H9 (cell line): ENCODE measurements around the gene PRKCD. TPM values are rescaled to one million over a fixed set of nuclear protein-coding genes. Genes with fewer than 3 reads are reported as not detected.

ENCODE experiments used
- DNase-seq: peaks from one replicate; pipeline ENCODE4 v3.0.0-alpha.2; 2017
- H2AFZ ChIP-seq: one replicate; pipeline ENCODE4 v1.6.1; 2013; ENCODE audit warnings: mild to moderate bottlenecking, low read length, control low read depth, moderate library complexity
- H2AK5ac ChIP-seq: 2 replicates; pipeline ENCODE4 v1.6.1; 2013; ENCODE audit warnings: low read length, control low read depth, mixed read lengths; ENCODE audit not compliant: insufficient read length
- H2BK120ac ChIP-seq: one replicate; pipeline ENCODE4 v1.6.1; 2013; ENCODE audit warnings: low read depth, mild to moderate bottlenecking, low read length, control low read depth, inconsistent platforms; ENCODE audit not compliant: poor library complexity, severe bottlenecking
- H2BK12ac ChIP-seq: 2 replicates; pipeline ENCODE4 v1.6.1; 2013; ENCODE audit warnings: low read length, control low read depth, mixed read lengths, low read depth; ENCODE audit not compliant: insufficient read length
- H2BK15ac ChIP-seq: 2 replicates; pipeline ENCODE4 v1.6.1; 2013; ENCODE audit warnings: low read depth, low read length, control low read depth
- H2BK20ac ChIP-seq: one replicate; pipeline ENCODE4 v1.6.1; 2013; ENCODE audit warnings: low read depth, mild to moderate bottlenecking, low read length, control low read depth, inconsistent platforms; ENCODE audit not compliant: poor library complexity, severe bottlenecking
- H2BK5ac ChIP-seq: 2 replicates; pipeline ENCODE4 v1.6.1; 2013; ENCODE audit warnings: low read length, control low read depth, mixed read lengths; ENCODE audit not compliant: insufficient read length
- H3K14ac ChIP-seq: 2 replicates; pipeline ENCODE4 v1.6.1; 2013; ENCODE audit warnings: low read length, control low read depth; ENCODE audit not compliant: insufficient read depth
- H3K18ac ChIP-seq: 2 replicates; pipeline ENCODE4 v1.6.1; 2013; ENCODE audit warnings: low read depth, mild to moderate bottlenecking, mixed read lengths, low read length, control low read depth; ENCODE audit not compliant: insufficient read length
- H3K23ac ChIP-seq: 2 replicates; pipeline ENCODE4 v1.6.1; 2013; ENCODE audit warnings: low read length, control low read depth, mixed read lengths, low read depth; ENCODE audit not compliant: insufficient read length
- H3K23me2 ChIP-seq: 2 replicates; pipeline ENCODE4 v1.6.1; 2013; ENCODE audit warnings: low read depth, mild to moderate bottlenecking, mixed read lengths, low read length, control low read depth; ENCODE audit not compliant: insufficient read length, poor library complexity, severe bottlenecking
- H3K27ac ChIP-seq: 2 replicates; pipeline ENCODE4 v1.5.1; 2013; ENCODE audit warnings: low read length, control low read depth, mixed read lengths, low read depth; ENCODE audit not compliant: insufficient read length
- H3K27me3 ChIP-seq: 2 replicates; pipeline ENCODE4 v1.6.1; 2013; ENCODE audit warnings: low read length, control low read depth, inconsistent platforms; ENCODE audit not compliant: insufficient read depth
- H3K4ac ChIP-seq: 2 replicates; pipeline ENCODE4 v1.6.1; 2013; ENCODE audit warnings: low read depth, mild to moderate bottlenecking, control low read depth, inconsistent platforms, low read length, moderate library complexity
- H3K4me1 ChIP-seq: 2 replicates; pipeline ENCODE4 v1.6.1; 2013; ENCODE audit warnings: low read length, control low read depth, inconsistent platforms; ENCODE audit not compliant: insufficient read depth
- H3K4me2 ChIP-seq: 2 replicates; pipeline ENCODE4 v1.6.1; 2013; ENCODE audit warnings: low read length, control low read depth, mixed read lengths; ENCODE audit not compliant: insufficient read length, insufficient read depth
- H3K56ac ChIP-seq: 2 replicates; pipeline ENCODE4 v1.6.1; 2013; ENCODE audit warnings: low read depth, mild to moderate bottlenecking, mixed read lengths, low read length, control low read depth; ENCODE audit not compliant: insufficient read length
- H3K79me1 ChIP-seq: 2 replicates; pipeline ENCODE4 v1.6.1; 2013; ENCODE audit warnings: low read depth, mild to moderate bottlenecking, moderate library complexity, low read length, control low read depth, inconsistent platforms; ENCODE audit not compliant: insufficient read depth, poor library complexity, severe bottlenecking
- H3K79me2 ChIP-seq: 2 replicates; pipeline ENCODE4 v1.6.1; 2013; ENCODE audit warnings: low read length, control low read depth, inconsistent platforms; ENCODE audit not compliant: insufficient read depth
- H3K9ac ChIP-seq: 2 replicates; pipeline ENCODE4 v1.6.1; 2013; ENCODE audit warnings: low read length, control low read depth, mixed read lengths; ENCODE audit not compliant: insufficient read length; ENCODE audit errors: extremely low read depth
- H3K9me3 ChIP-seq: one replicate; pipeline ENCODE4 v1.6.1; 2013; ENCODE audit warnings: low read depth, low read length, inconsistent platforms; ENCODE audit not compliant: control insufficient read depth
- H3T11ph ChIP-seq: one replicate; pipeline ENCODE4 v1.6.1; 2013; ENCODE audit warnings: mild to moderate bottlenecking, low read length, control low read depth, inconsistent platforms
- H4K20me1 ChIP-seq: one replicate; pipeline ENCODE4 v1.6.1; 2013; ENCODE audit not compliant: control insufficient read depth, insufficient read length, insufficient read depth
- H4K5ac ChIP-seq: 2 replicates; pipeline ENCODE4 v1.6.1; 2013; ENCODE audit warnings: low read depth, mild to moderate bottlenecking, mixed read lengths, low read length, control low read depth; ENCODE audit not compliant: insufficient read length
- H4K8ac ChIP-seq: replicated peaks from 2 replicates; pipeline ENCODE4 v1.6.1; 2013; ENCODE audit warnings: low read length, control low read depth, mixed read lengths, low read depth; ENCODE audit not compliant: insufficient read length
- H4K91ac ChIP-seq: 2 replicates; pipeline ENCODE4 v1.6.1; 2013; ENCODE audit warnings: low read depth, mild to moderate bottlenecking, moderate library complexity, mixed read lengths, low read length, control low read depth; ENCODE audit not compliant: insufficient read length
- H3K27ac Mint-ChIP-seq, 3 experiments: 2 replicates in 2 of 3; 3 replicates in 1 of 3; pipeline ENCODE4 v1.8.0; 2020 to 2021; ENCODE audit warnings: mixed read lengths in 3 of 3, mild to moderate bottlenecking in 1 of 3, moderate library complexity in 1 of 3
- H3K27me3 Mint-ChIP-seq: 2 replicates; pipeline ENCODE4 v1.8.0; 2021; ENCODE audit warnings: low read depth, mild to moderate bottlenecking, moderate library complexity, mixed read lengths
- H3K36me3 Mint-ChIP-seq, 3 experiments: 2 replicates in 2 of 3; 3 replicates in 1 of 3; pipeline ENCODE4 v1.8.0; 2020 to 2021; ENCODE audit warnings: low read depth in 3 of 3, mixed read lengths in 3 of 3; ENCODE audit not compliant: insufficient read depth in 1 of 3
- H3K4me1 Mint-ChIP-seq, 2 experiments: 2 replicates each; pipeline ENCODE4 v1.8.0; 2020; ENCODE audit warnings: mixed read lengths in 2 of 2
- H3K4me3 Mint-ChIP-seq, 2 experiments: 2 replicates in 1 of 2; 3 replicates in 1 of 2; pipeline ENCODE4 v1.8.0; 2020 to 2021; ENCODE audit warnings: mild to moderate bottlenecking in 2 of 2, mixed read lengths in 2 of 2, moderate library complexity in 1 of 2
- H3K9me3 Mint-ChIP-seq, 2 experiments: 2 replicates in 1 of 2; 3 replicates in 1 of 2; pipeline ENCODE4 v1.8.0; 2020; ENCODE audit warnings: mild to moderate bottlenecking in 2 of 2, mixed read lengths in 2 of 2, moderate library complexity in 1 of 2
- CTCF ChIP-seq: fragments of 200-600 bp; sonication (generic); conservative IDR thresholded peaks from 3 replicates; pipeline ENCODE4 v1.8.0; 2021; ENCODE audit warnings: antibody characterized with exemption, mild to moderate bottlenecking
- WGBS: extraction: QIAGEN DNeasy Blood & Tissue Kit; methylation state at CpG from one replicate; pipeline ENCODE4 v1.1.7; 2013; ENCODE audit warnings: missing lambda C conversion rate, low lambda C conversion rate, mixed read lengths; ENCODE audit not compliant: insufficient read length; ENCODE audit errors: extremely low coverage; 5-methylcytosine and 5-hydroxymethylcytosine counted together
- total RNA-seq: library from RNA; stranded (reverse); gene quantifications from 2 replicates; pipeline ENCODE4 v1.2.1, GENCODE V29; 2021

The PRKCD gene
- total RNA-seq, 1 experiment from 2014 or later: 23.7 TPM

- Histone ChIP-seq H3K23ac (no peak overlapping the region), H2AK5ac (no peak overlapping the region), H3K4me1 (no peaks in the 10 kb centered on the region; the same call in 1 of the 2 replicates), H3K23me2 (no peaks in the 10 kb centered on the region), H3K18ac (no peak overlapping the region), H3T11ph (no peak overlapping the region), H3K4ac (no peak overlapping the region), H3K14ac (no peak overlapping the region), H3K4me2 (no peak overlapping the region), H2BK12ac (no peak overlapping the region), H4K8ac (no peak overlapping the region), H3K79me1 (no peaks in the 10 kb centered on the region), H4K20me1 (no peaks in the 10 kb centered on the region), H2BK15ac (no peak overlapping the region), H3K9me3 (no peaks in the 10 kb centered on the region), H3K79me2 (no peaks in the 10 kb centered on the region), H3K56ac (no peak overlapping the region), H4K91ac (no peak overlapping the region), H2BK120ac (no peak overlapping the region), H2BK5ac (no peak overlapping the region), H3K27me3 (no peaks in the 10 kb centered on the region), H4K5ac (no peak overlapping the region), H2AFZ (no peak overlapping the region), H3K9ac (no peak overlapping the region), H2BK20ac (no peak overlapping the region), H3K27ac (no peak overlapping the region)
- Mint-ChIP-seq H3K4me3 (peak overlapping the region in 1 of 2 experiments; percentile 51; a peak in 1 of 5 replicates), H3K9me3 (no peaks in the 10 kb centered on the region), H3K36me3 (peaks cover 39 to 61% (median 47%) of the 10 kb centered on the region in 3 experiments; a peak in 6 of 7 replicates), H3K4me1 (peaks cover 0 to 1% of the 10 kb centered on the region in 2 experiments; a peak in 3 of 4 replicates), H3K27me3 (no peaks in the 10 kb centered on the region; the same call in none of the 2 replicates), H3K27ac (peak overlapping the region in 2 of 3 experiments; percentile 48 to 83; a peak in 2 of 7 replicates)
- no CpG with 5 or more reads among the region's 9 CpGs for WGBS
- no peak for DNase-seq
- TF ChIP-seq CTCF: no peak
These were observed 62.5 kb downstream of the PRKCD start for GRCh38 chr3:53223541-53223966.
